Right atrium auricular region (tissue), 2 donors: ENCODE results near the gene CSTPP1. TPM values are rescaled to one million over a fixed set of nuclear protein-coding genes. Genes with fewer than 3 reads are reported as not detected.
"Not testable (repeated sequence)": the region's sequence is repeated elsewhere in the genome, so short reads cannot be mapped to it uniquely, and the experiment has no call there.

Experiments
- DNase-seq: peaks from one replicate; pipeline ENCODE4 v3.0.0-alpha.2; 2019; ENCODE audit warnings: low spot score
- H3K27ac ChIP-seq, 2 donors: fragments of 200-600 bp; sonication (generic); 1 replicate in 1 of 2; 2 replicates in 1 of 2; pipeline ENCODE4 v1.5.1; 2016 to 2019
- H3K27me3 ChIP-seq, 2 donors: fragments of 200-600 bp; sonication (generic); one replicate each; pipeline versions ENCODE4 v1.5.1 to v1.6.0; 2017 to 2019
- H3K36me3 ChIP-seq: fragments of 200-600 bp; sonication (generic); one replicate; pipeline ENCODE4 v1.5.1; 2016
- H3K4me1 ChIP-seq, 2 donors: fragments of 200-600 bp; sonication (generic); one replicate each; pipeline versions ENCODE4 v1.5.1 to v1.6.0; 2017 to 2019
- H3K4me3 ChIP-seq, 2 donors: fragments of 200-600 bp; sonication (generic); 1 replicate in 1 of 2; 2 replicates in 1 of 2; pipeline ENCODE4 v1.5.1; 2017 to 2019; ENCODE audit warnings: mild to moderate bottlenecking in 1 of 2, moderate library complexity in 1 of 2
- H3K9me3 ChIP-seq, 2 donors: fragments of 200-600 bp; sonication (generic); one replicate each; pipeline ENCODE4 v1.5.1; 2019
- CTCF ChIP-seq, 2 donors: fragments of 200-600 bp; sonication (generic); IDR thresholded peaks; one replicate each; pipeline ENCODE4 v1.5.1; 2019; ENCODE audit warnings: antibody characterized with exemption in 2 of 2
- total RNA-seq, 2 donors: library from RNA; depleted of rRNA; stranded (reverse); fragments of >200 nt; gene quantifications; one replicate each; pipeline ENCODE4 v1.1.0, GENCODE V29; 2016

The CSTPP1 gene
- total RNA-seq, 2 donors from 2014 or later = 8.1 to 14.0 TPM

DNA sequence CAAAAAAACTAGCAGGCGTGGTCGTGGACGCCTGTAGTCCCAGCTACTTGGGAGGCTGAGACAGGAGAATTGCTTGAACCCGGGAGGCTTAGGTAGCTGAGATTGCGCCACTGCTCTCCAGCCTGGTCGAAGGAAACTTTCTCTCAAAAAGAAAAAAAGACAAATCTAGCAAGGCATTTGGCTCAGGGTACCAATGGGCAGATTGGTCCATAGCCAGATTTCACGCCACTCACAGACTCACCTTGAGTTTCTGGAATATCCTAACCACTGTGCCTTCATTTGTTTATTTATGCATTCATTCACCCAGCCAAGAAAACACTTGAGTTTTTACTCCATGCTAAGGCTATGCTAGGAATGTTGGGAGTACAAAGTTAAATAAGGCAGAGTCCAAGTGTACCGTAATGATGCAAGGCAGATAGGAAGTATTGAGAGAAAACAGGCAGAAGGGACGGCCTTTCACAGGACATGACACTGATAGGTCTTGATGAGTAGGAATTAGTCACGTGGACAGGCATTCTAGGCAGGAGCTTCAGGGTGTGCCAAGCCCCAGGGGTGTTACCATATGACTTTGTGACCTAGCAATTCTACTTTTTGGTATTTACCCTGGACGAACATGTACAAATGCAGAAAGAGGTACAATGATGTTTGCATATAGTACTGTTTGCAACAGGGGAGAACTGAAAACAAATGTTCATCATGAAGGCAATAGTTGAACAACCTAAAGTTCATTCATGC lies 252.7 kb downstream of the CSTPP1 start:
- Histone ChIP-seq H3K27ac (peak overlapping the region in 1 of 2 donors; percentile 99), H3K9me3 (no peaks in the 10 kb centered on the region), H3K36me3 (no peaks in the 10 kb centered on the region), H3K27me3 (no peaks in the 10 kb centered on the region), H3K4me3 (no peak overlapping the region), H3K4me1 (peaks cover 0 to 44% of the 10 kb centered on the region in 2 donors)
- no peak for DNase-seq
- TF ChIP-seq CTCF (IDR thresholded peaks at IDR 0.05) = no peak

DNA sequence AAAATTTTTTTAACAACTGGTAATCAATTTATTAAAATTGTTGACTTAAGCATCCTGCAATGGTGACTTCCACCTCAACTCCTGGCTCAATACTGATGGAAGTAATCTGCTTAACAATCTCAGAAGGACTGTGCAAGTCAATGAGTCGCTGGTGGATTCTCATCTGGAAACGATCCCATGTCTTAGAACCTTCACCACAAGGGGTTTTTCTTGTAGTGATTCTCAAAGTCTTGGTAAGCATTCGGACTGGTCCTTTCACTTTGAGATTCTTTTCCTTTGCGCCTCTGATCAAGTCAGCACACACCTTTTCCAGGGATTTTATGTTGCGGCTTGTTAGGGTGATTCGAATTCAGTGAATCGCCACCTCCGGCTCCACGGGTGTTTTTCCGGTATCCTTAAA lies 254.6 kb downstream of the CSTPP1 start:
- not testable (repeated sequence) for H3K27ac ChIP-seq, H3K9me3 ChIP-seq, H3K4me3 ChIP-seq, H3K27me3 ChIP-seq, DNase-seq, H3K36me3 ChIP-seq
- H3K4me1 ChIP-seq = peaks cover 0 to 27% of the 10 kb centered on the region in 2 donors

DNA sequence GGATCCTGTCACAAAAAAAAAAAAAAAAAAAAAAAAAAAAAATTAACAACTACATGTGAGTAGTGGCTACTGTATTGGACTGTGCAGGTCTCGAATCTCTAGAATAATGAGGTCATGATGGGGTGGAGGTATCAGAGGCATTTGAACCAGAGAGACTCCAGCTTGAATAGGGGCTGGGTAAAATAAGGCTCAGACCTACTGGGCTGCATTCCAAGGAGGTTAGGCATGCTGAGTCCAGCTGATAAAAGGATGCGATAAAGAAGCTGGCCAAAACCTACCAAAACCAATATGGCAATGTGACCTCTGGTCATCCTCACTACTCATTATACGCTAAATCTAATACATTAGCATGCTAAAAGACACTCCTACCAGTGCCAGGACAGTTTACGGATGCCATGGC lies 255.6 kb downstream of the CSTPP1 start:
- H3K4me3 ChIP-seq = no peak overlapping the region
- DNase-seq = no peak
- no peak for TF ChIP-seq CTCF (IDR thresholded peaks at IDR 0.05)
- no peaks in the 10 kb centered on the region for H3K27me3 ChIP-seq
- H3K36me3 ChIP-seq = no peaks in the 10 kb centered on the region
- no peak overlapping the region for H3K27ac ChIP-seq
- H3K9me3 ChIP-seq = no peaks in the 10 kb centered on the region
- peaks cover 0 to 19% of the 10 kb centered on the region in 2 donors for H3K4me1 ChIP-seq

DNA sequence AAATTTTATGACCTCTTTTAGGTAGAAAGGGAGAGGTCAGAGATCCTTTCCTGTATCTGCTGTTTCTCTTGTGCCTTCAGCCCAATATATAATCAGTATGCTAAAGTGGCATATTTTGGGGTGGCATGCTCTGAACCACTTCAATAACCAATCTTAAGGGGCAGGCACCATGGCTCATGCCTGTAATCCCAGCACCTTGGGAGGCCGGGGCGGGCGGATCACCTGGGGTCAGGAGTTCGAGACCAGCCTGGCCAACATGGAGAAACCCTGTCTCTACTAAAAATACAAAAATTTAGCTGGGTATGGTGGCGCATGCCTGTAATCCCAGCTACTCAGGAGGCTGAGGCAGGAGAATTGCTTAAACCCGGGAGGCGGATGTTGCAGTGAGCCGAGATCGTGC lies 261.6 kb downstream of the CSTPP1 start:
- H3K9me3 ChIP-seq, H3K27me3 ChIP-seq, H3K4me3 ChIP-seq, H3K36me3 ChIP-seq, H3K27ac ChIP-seq, DNase-seq, H3K4me1 ChIP-seq: not testable (repeated sequence)

DNA sequence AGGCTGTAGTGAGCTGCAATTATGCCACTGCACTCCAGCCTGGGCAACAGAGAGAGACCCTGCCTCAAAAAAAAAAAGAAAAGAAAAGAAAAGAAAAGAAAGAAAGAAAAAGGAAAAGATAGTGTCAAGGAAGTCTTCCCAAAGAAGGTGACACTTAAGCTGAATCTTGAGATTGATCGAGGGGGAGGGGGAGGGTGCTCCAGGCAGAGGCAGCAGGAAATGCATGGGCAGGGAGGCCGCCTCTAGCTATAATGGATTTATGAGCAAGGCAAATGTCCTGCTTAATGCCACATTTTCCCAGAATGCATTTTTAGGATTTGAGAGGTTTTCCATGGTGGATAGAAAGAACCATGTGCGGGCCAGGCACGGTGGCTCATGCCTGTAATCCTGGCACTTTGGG lies 264.5 kb downstream of the CSTPP1 start:
- Histone ChIP-seq H3K4me1 (no peaks in the 10 kb centered on the region), H3K27ac (no peak overlapping the region), H3K9me3 (no peaks in the 10 kb centered on the region), H3K27me3 (no peaks in the 10 kb centered on the region), H3K4me3 (no peak overlapping the region), H3K36me3 (no peaks in the 10 kb centered on the region)
- TF ChIP-seq CTCF (IDR thresholded peaks at IDR 0.05) = no peak
- no peak for DNase-seq

DNA sequence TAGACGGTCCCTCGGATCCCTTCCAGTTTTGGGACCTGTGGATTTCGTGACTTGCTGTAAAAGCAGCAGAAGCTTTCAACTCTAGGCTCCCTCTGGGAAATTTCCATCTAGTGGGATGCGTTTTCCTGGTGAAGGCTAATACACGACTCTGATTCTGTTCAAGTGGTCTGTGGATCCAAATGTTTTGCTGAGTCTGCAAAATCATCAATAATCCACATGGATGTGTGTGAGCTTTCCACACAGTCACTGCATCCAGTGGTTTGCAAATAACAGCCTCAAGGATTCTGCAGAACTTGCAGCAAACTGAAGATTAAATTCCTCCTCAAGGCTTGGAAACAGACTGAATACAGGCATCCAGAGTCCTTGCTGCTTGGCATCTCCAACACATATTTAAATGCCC lies 266.0 kb downstream of the CSTPP1 start:
- DNase-seq = no peak
- Histone ChIP-seq H3K27me3 (no peaks in the 10 kb centered on the region), H3K27ac (no peak overlapping the region), H3K36me3 (no peaks in the 10 kb centered on the region), H3K9me3 (no peaks in the 10 kb centered on the region), H3K4me1 (no peaks in the 10 kb centered on the region), H3K4me3 (no peak overlapping the region)
- TF ChIP-seq CTCF (IDR thresholded peaks at IDR 0.05) = no peak

- TF ChIP-seq CTCF (IDR thresholded peaks at IDR 0.05) = no peak
- H3K9me3 ChIP-seq = no peaks in the 10 kb centered on the region
- no peaks in the 10 kb centered on the region for H3K4me1 ChIP-seq
- DNase-seq = no peak
- no peak overlapping the region for H3K27ac ChIP-seq
- no peaks in the 10 kb centered on the region for H3K36me3 ChIP-seq
- no peaks in the 10 kb centered on the region for H3K27me3 ChIP-seq
- no peak overlapping the region for H3K4me3 ChIP-seq
Measured at GRCh38 chr11:47204637-47204989, 268.1 kb downstream of the CSTPP1 start.

DNA sequence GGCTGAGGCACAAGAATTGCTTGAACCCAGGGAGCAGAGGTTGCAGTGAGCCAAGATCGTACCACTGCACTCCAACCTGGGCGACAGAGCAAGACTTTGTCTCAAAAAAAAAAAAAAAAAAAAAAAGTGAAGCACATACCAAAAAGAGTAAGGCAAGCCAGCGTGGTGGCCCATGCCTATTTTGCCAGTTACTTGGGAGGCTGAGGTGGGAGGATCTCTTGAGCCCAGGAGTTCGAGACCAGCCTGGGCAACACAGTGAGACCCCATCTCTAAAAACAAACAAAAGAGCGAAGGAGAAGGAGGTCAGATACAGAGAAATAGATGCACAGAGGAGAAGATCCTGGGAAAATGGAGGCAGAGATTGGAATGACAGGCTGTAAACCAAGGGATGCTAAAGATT lies 270.0 kb downstream of the CSTPP1 start:
- H3K4me3 ChIP-seq = not testable (repeated sequence)

More for the DNA sequence above, 270.0 kb downstream of the CSTPP1 start:
- not testable (repeated sequence) for H3K4me1 ChIP-seq, H3K9me3 ChIP-seq, DNase-seq, H3K27ac ChIP-seq, H3K27me3 ChIP-seq, H3K36me3 ChIP-seq
